ENCODE results near the gene SKIDA1. TPM values are rescaled to one million over a fixed set of nuclear protein-coding genes. Genes with fewer than 3 reads are reported as not detected.
"Not testable (repeated sequence)": the region's sequence is repeated elsewhere in the genome, so short reads cannot be mapped to it uniquely, and the experiment has no call there.

Gene SKIDA1
- total RNA-seq (1 to 10 TPM in 2 of 5 donors, under 1 TPM in 2, not detected in 1; under 0.01 to 2.7 (median 0.95) TPM), polyA plus RNA-seq (under 1 TPM; 0.06 to 0.45 (median 0.15) TPM)
- long read RNA-seq, donor 1 = 0 reads
- long read RNA-seq, donor 2 = 0 reads
- long read RNA-seq, donor 3 = 0 reads
- long read RNA-seq, donor 4 = 0 reads
- long read RNA-seq, donor 5 = 0 reads
- long read RNA-seq, donor 6, partial matches to known transcripts = 0 of 6 reads
- long read RNA-seq, donor 6, other reads (novel, unspliced or antisense) = 6 of 6 reads
- long read RNA-seq, donor 7 = 0 reads
- long read RNA-seq, donor 8 = 0 reads
- long read RNA-seq, donor 9 = 0 reads
- long read RNA-seq, donor 10, partial matches to known transcripts = 0 of 2 reads
- long read RNA-seq, donor 10, other reads (novel, unspliced or antisense) = 0 of 2 reads

DNA sequence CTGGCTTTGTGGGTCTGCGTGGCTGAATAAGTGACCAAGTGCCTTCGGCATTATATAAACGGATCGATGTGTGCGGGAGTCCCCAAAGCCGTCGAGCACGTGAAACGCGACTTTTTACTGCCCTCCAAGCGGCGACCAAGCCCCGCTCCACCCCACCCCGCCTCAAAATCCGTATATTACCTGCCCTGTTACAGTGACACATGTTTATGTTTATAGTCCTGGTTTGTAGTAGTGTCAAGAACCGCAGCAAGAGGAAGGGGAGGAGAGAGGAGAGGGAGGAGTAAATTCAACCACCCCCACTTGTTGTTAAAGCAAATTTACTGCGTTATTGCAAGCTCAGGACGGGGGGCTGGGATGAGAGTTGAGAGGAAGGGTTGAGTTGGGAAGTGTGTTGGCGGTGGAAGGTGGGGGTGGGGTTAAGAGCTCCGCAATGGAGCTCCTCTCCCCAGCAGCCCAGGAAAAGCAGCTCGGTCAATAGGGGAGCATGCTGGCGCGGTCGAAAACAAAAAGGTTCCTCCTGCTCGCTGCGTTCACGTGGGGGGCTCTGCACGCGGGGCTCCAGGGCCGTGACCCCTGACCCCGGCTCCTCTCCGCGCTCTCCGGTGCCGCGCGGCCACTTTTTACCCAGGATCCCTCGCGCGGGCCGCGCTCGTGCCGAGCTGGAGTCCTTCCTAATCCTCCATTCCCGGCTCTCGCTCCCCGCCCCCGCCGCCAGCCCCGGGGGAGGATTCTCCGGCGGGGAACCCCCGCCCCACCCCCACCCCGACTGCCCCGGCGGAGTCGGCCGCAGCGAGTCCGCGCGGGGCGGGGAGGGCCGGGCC is at the start of gene SKIDA1:
TSS of gene SKIDA1 (minus strand) at position 316 of the 821 bp plus-strand sequence. CDS start 7,860 bp downstream, outside the sequence.
- Histone ChIP-seq H3K36me3 (no peaks in the 10 kb centered on the region), H3K9me3 (no peaks in the 10 kb centered on the region), H3K4me3 (peak within 1 kb of the TSS; percentile 57 to 78 (median 70)), H3K4me1 (peaks cover 15 to 57% (median 30%) of the 10 kb centered on the region in 4 donors), H3K27ac (peak within 1 kb of the TSS; percentile 91 to 98 (median 96)), H3K27me3 (peaks cover 0 to 31% (median 17%) of the 10 kb centered on the region in 3 donors)
- 1 to 2% (median 1%) methylated on average over 26 to 64 of the region's 64 CpGs for WGBS, 5 donors
- peak in 1 of 3 donors; percentile 65 for TF ChIP-seq POLR2AphosphoS5 (IDR thresholded peaks at IDR 0.05)
- TF ChIP-seq, protein P1, sequence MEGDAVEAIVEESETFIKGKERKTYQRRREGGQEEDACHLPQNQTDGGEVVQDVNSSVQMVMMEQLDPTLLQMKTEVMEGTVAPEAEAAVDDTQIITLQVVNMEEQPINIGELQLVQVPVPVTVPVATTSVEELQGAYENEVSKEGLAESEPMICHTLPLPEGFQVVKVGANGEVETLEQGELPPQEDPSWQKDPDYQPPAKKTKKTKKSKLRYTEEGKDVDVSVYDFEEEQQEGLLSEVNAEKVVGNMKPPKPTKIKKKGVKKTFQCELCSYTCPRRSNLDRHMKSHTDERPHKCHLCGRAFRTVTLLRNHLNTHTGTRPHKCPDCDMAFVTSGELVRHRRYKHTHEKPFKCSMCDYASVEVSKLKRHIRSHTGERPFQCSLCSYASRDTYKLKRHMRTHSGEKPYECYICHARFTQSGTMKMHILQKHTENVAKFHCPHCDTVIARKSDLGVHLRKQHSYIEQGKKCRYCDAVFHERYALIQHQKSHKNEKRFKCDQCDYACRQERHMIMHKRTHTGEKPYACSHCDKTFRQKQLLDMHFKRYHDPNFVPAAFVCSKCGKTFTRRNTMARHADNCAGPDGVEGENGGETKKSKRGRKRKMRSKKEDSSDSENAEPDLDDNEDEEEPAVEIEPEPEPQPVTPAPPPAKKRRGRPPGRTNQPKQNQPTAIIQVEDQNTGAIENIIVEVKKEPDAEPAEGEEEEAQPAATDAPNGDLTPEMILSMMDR (IDR thresholded peaks at IDR 0.05) = no peak
- DNase-seq = peak; percentile 69 to 96
- intact Hi-C loops (cut with DNase I; ENCODE audit: low total_unique reads) = no loop called here

DNA sequence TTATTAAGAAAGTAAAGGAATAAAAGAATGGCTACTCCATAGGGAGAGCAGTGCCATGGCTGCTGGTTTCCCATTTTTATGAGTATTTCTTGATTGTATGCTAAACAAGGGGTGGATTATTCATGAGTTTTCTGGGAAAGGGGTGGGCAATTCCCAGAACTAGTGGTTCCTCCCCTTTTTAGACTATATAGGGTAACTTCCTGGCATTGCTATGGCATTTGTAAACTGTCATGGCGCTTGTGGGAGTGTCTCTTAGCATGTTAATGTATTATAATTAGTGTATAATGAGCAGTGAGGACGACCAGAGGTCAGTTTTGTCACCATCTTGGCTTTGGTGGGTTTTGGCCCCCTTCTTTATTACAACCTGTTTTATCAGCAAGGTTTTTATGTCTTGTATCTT is 49.0 kb upstream of the SKIDA1 start:
- DNase-seq; H3K4me3 ChIP-seq; H3K27ac ChIP-seq; intact Hi-C loops (cut with DNase I; ENCODE audit: low total_unique reads); H3K27me3 ChIP-seq; H3K9me3 ChIP-seq; H3K36me3 ChIP-seq: not testable (repeated sequence)
- WGBS, 5 donors = 89 to 97% (median 95%) methylated on average over 2 of the region's 2 CpGs
- peaks cover 0 to 47% (median 14%) of the 10 kb centered on the region in 4 donors for H3K4me1 ChIP-seq

DNA sequence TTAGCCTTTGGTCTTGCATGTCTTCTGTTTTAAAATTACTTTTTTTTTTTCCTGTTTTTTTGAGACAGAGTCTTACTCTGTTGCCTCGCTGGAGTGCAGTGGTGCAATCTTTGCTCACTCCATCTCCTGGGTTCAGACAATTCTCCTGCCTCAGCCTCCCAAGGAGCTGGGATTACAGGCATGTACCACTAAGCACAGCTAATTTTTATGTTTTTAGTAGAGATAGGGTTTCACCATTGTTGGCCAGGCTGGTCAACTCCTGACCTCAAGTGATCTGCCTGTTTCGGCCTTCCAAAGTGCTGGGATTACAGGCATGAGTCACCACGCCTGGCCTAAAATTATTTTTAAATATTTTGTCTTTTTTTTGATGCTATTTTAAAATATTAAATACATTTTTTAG is 47.1 kb upstream of the SKIDA1 start:
- no peak for DNase-seq
- H3K4me1 ChIP-seq = peaks cover 0 to 55% (median 23%) of the 10 kb centered on the region in 4 donors
- no peaks in the 10 kb centered on the region for H3K27me3 ChIP-seq
- TF ChIP-seq POLR2AphosphoS5 (IDR thresholded peaks at IDR 0.05) = peak in 1 of 3 donors; percentile 12
- no peak for TF ChIP-seq EP300 (IDR thresholded peaks at IDR 0.05)
- H3K4me3 ChIP-seq = no peak overlapping the region
- no peak overlapping the region for H3K27ac ChIP-seq
- peaks cover 0 to 6% (median 1%) of the 10 kb centered on the region in 4 donors for H3K36me3 ChIP-seq
- WGBS, 5 donors = 67 to 83% (median 78%) methylated on average over 3 of the region's 3 CpGs
- H3K9me3 ChIP-seq = no peaks in the 10 kb centered on the region
- intact Hi-C loops (cut with DNase I; ENCODE audit: low total_unique reads) = no loop called here

DNA sequence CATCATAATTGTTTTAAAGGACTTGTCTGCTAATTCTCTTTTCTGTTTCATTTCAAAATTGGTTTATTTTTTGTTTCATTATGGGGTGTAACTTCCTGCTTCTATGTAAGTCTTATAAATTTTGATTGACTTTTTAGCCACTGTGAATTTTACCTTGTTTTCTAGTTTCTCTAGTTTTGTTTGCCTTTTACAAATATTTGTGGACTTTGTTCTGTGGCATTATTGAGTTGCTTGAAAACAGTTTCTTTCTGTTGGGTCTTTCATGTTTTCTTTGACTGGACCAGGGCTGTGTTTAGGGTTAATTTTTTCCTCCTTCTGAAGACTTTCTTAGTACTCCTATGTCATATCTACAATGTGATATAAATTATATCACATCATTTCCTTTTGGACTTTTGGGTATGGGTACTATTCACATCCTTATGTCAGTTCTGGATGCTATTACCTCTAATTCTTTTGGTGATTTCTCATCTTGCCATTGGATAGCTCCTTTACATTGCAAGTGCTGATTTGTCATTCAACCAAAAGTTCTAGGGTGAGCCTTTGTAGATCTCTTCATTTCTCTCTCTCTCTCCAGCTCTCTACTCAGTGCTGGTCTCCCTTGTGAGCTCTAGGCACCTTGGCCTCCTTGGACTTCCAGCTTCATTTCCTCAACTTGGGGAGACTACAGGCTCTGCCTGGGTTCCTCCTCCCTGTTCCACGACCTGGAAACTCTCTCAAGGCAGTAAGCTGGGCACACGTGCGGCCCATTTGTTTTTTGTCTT is 45.5 kb upstream of the SKIDA1 start:
- Histone ChIP-seq H3K4me1 (peaks cover 0 to 72% (median 32%) of the 10 kb centered on the region in 4 donors), H3K27me3 (no peaks in the 10 kb centered on the region), H3K36me3 (peaks cover 0 to 4% (median 1%) of the 10 kb centered on the region in 4 donors), H3K9me3 (no peaks in the 10 kb centered on the region), H3K27ac (no peak overlapping the region), H3K4me3 (no peak overlapping the region)
- TF ChIP-seq EP300 (IDR thresholded peaks at IDR 0.05) (no peak), POLR2A (IDR thresholded peaks at IDR 0.05) (no peak), POLR2AphosphoS5 (IDR thresholded peaks at IDR 0.05) (no peak)
- TF ChIP-seq, protein P1 (IDR thresholded peaks at IDR 0.05) = no peak
- intact Hi-C loops (cut with DNase I; ENCODE audit: low total_unique reads) = no loop called here
- no peak for DNase-seq
- WGBS, 5 donors = 72 to 88% (median 82%) methylated on average over 3 of the region's 3 CpGs

DNA sequence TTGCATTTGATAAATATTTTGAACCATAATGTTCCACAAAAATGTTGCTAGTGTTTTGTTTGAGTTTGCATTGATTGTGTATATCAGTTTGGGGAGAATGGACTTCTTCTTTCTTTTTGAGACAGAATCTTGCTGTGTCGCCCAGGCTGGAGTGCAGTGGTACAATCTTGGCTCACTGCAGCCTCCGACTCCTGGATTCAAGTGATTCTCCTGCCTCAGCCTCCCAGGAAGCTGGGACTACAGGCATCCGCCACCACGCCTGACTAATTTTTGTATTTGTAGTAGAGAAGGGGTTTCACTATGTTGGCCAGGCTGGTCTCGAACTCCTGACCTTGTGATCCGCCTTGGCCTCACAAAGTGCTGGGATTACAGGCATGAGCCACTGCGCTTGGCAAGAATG is 33.5 kb upstream of the SKIDA1 start:
- H3K27me3 ChIP-seq; intact Hi-C loops (cut with DNase I; ENCODE audit: low total_unique reads); H3K27ac ChIP-seq; DNase-seq; H3K4me3 ChIP-seq; H3K9me3 ChIP-seq: not testable (repeated sequence)
- Histone ChIP-seq H3K4me1 (peaks cover 0 to 23% (median 8%) of the 10 kb centered on the region in 4 donors), H3K36me3 (peaks cover 17 to 68% (median 62%) of the 10 kb centered on the region in 4 donors)
- WGBS, 5 donors = 94 to 98% (median 97%) methylated on average over 7 of the region's 7 CpGs

Measured in stomach (tissue), 19 donors.